H9 (cell line): ENCODE measurements around the gene SLC26A5. TPM values are rescaled to one million over a fixed set of nuclear protein-coding genes. Genes with fewer than 3 reads are reported as not detected.

Source experiments
- DNase-seq: peaks from one replicate; pipeline ENCODE4 v3.0.0-alpha.2; 2017
- H2AFZ ChIP-seq: one replicate; pipeline ENCODE4 v1.6.1; 2013; ENCODE audit warnings: mild to moderate bottlenecking, low read length, control low read depth, moderate library complexity
- H2AK5ac ChIP-seq: 2 replicates; pipeline ENCODE4 v1.6.1; 2013; ENCODE audit warnings: low read length, control low read depth, mixed read lengths; ENCODE audit not compliant: insufficient read length
- H2BK120ac ChIP-seq: one replicate; pipeline ENCODE4 v1.6.1; 2013; ENCODE audit warnings: low read depth, mild to moderate bottlenecking, low read length, control low read depth, inconsistent platforms; ENCODE audit not compliant: poor library complexity, severe bottlenecking
- H2BK12ac ChIP-seq: 2 replicates; pipeline ENCODE4 v1.6.1; 2013; ENCODE audit warnings: low read length, control low read depth, mixed read lengths, low read depth; ENCODE audit not compliant: insufficient read length
- H2BK15ac ChIP-seq: 2 replicates; pipeline ENCODE4 v1.6.1; 2013; ENCODE audit warnings: low read depth, low read length, control low read depth
- H2BK20ac ChIP-seq: one replicate; pipeline ENCODE4 v1.6.1; 2013; ENCODE audit warnings: low read depth, mild to moderate bottlenecking, low read length, control low read depth, inconsistent platforms; ENCODE audit not compliant: poor library complexity, severe bottlenecking
- H2BK5ac ChIP-seq: 2 replicates; pipeline ENCODE4 v1.6.1; 2013; ENCODE audit warnings: low read length, control low read depth, mixed read lengths; ENCODE audit not compliant: insufficient read length
- H3K14ac ChIP-seq: 2 replicates; pipeline ENCODE4 v1.6.1; 2013; ENCODE audit warnings: low read length, control low read depth; ENCODE audit not compliant: insufficient read depth
- H3K18ac ChIP-seq: 2 replicates; pipeline ENCODE4 v1.6.1; 2013; ENCODE audit warnings: low read depth, mild to moderate bottlenecking, mixed read lengths, low read length, control low read depth; ENCODE audit not compliant: insufficient read length
- H3K23ac ChIP-seq: 2 replicates; pipeline ENCODE4 v1.6.1; 2013; ENCODE audit warnings: low read length, control low read depth, mixed read lengths, low read depth; ENCODE audit not compliant: insufficient read length
- H3K23me2 ChIP-seq: 2 replicates; pipeline ENCODE4 v1.6.1; 2013; ENCODE audit warnings: low read depth, mild to moderate bottlenecking, mixed read lengths, low read length, control low read depth; ENCODE audit not compliant: insufficient read length, poor library complexity, severe bottlenecking
- H3K27ac ChIP-seq: 2 replicates; pipeline ENCODE4 v1.5.1; 2013; ENCODE audit warnings: low read length, control low read depth, mixed read lengths, low read depth; ENCODE audit not compliant: insufficient read length
- H3K27me3 ChIP-seq: 2 replicates; pipeline ENCODE4 v1.6.1; 2013; ENCODE audit warnings: low read length, control low read depth, inconsistent platforms; ENCODE audit not compliant: insufficient read depth
- H3K4ac ChIP-seq: 2 replicates; pipeline ENCODE4 v1.6.1; 2013; ENCODE audit warnings: low read depth, mild to moderate bottlenecking, control low read depth, inconsistent platforms, low read length, moderate library complexity
- H3K4me1 ChIP-seq: 2 replicates; pipeline ENCODE4 v1.6.1; 2013; ENCODE audit warnings: low read length, control low read depth, inconsistent platforms; ENCODE audit not compliant: insufficient read depth
- H3K4me2 ChIP-seq: 2 replicates; pipeline ENCODE4 v1.6.1; 2013; ENCODE audit warnings: low read length, control low read depth, mixed read lengths; ENCODE audit not compliant: insufficient read length, insufficient read depth
- H3K56ac ChIP-seq: 2 replicates; pipeline ENCODE4 v1.6.1; 2013; ENCODE audit warnings: low read depth, mild to moderate bottlenecking, mixed read lengths, low read length, control low read depth; ENCODE audit not compliant: insufficient read length
- H3K79me1 ChIP-seq: 2 replicates; pipeline ENCODE4 v1.6.1; 2013; ENCODE audit warnings: low read depth, mild to moderate bottlenecking, moderate library complexity, low read length, control low read depth, inconsistent platforms; ENCODE audit not compliant: insufficient read depth, poor library complexity, severe bottlenecking
- H3K79me2 ChIP-seq: 2 replicates; pipeline ENCODE4 v1.6.1; 2013; ENCODE audit warnings: low read length, control low read depth, inconsistent platforms; ENCODE audit not compliant: insufficient read depth
- H3K9ac ChIP-seq: 2 replicates; pipeline ENCODE4 v1.6.1; 2013; ENCODE audit warnings: low read length, control low read depth, mixed read lengths; ENCODE audit not compliant: insufficient read length; ENCODE audit errors: extremely low read depth
- H3K9me3 ChIP-seq: one replicate; pipeline ENCODE4 v1.6.1; 2013; ENCODE audit warnings: low read depth, low read length, inconsistent platforms; ENCODE audit not compliant: control insufficient read depth
- H3T11ph ChIP-seq: one replicate; pipeline ENCODE4 v1.6.1; 2013; ENCODE audit warnings: mild to moderate bottlenecking, low read length, control low read depth, inconsistent platforms
- H4K20me1 ChIP-seq: one replicate; pipeline ENCODE4 v1.6.1; 2013; ENCODE audit not compliant: control insufficient read depth, insufficient read length, insufficient read depth
- H4K5ac ChIP-seq: 2 replicates; pipeline ENCODE4 v1.6.1; 2013; ENCODE audit warnings: low read depth, mild to moderate bottlenecking, mixed read lengths, low read length, control low read depth; ENCODE audit not compliant: insufficient read length
- H4K8ac ChIP-seq: replicated peaks from 2 replicates; pipeline ENCODE4 v1.6.1; 2013; ENCODE audit warnings: low read length, control low read depth, mixed read lengths, low read depth; ENCODE audit not compliant: insufficient read length
- H4K91ac ChIP-seq: 2 replicates; pipeline ENCODE4 v1.6.1; 2013; ENCODE audit warnings: low read depth, mild to moderate bottlenecking, moderate library complexity, mixed read lengths, low read length, control low read depth; ENCODE audit not compliant: insufficient read length
- H3K27ac Mint-ChIP-seq, 3 experiments: 2 replicates in 2 of 3; 3 replicates in 1 of 3; pipeline ENCODE4 v1.8.0; 2020 to 2021; ENCODE audit warnings: mixed read lengths in 3 of 3, mild to moderate bottlenecking in 1 of 3, moderate library complexity in 1 of 3
- H3K27me3 Mint-ChIP-seq: 2 replicates; pipeline ENCODE4 v1.8.0; 2021; ENCODE audit warnings: low read depth, mild to moderate bottlenecking, moderate library complexity, mixed read lengths
- H3K36me3 Mint-ChIP-seq, 3 experiments: 2 replicates in 2 of 3; 3 replicates in 1 of 3; pipeline ENCODE4 v1.8.0; 2020 to 2021; ENCODE audit warnings: low read depth in 3 of 3, mixed read lengths in 3 of 3; ENCODE audit not compliant: insufficient read depth in 1 of 3
- H3K4me1 Mint-ChIP-seq, 2 experiments: 2 replicates each; pipeline ENCODE4 v1.8.0; 2020; ENCODE audit warnings: mixed read lengths in 2 of 2
- H3K4me3 Mint-ChIP-seq, 2 experiments: 2 replicates in 1 of 2; 3 replicates in 1 of 2; pipeline ENCODE4 v1.8.0; 2020 to 2021; ENCODE audit warnings: mild to moderate bottlenecking in 2 of 2, mixed read lengths in 2 of 2, moderate library complexity in 1 of 2
- H3K9me3 Mint-ChIP-seq, 2 experiments: 2 replicates in 1 of 2; 3 replicates in 1 of 2; pipeline ENCODE4 v1.8.0; 2020; ENCODE audit warnings: mild to moderate bottlenecking in 2 of 2, mixed read lengths in 2 of 2, moderate library complexity in 1 of 2
- WGBS: extraction: QIAGEN DNeasy Blood & Tissue Kit; methylation state at CpG from one replicate; pipeline ENCODE4 v1.1.7; 2013; ENCODE audit warnings: missing lambda C conversion rate, low lambda C conversion rate, mixed read lengths; ENCODE audit not compliant: insufficient read length; ENCODE audit errors: extremely low coverage; 5-methylcytosine and 5-hydroxymethylcytosine counted together
- total RNA-seq: library from RNA; stranded (reverse); gene quantifications from 2 replicates; pipeline ENCODE4 v1.2.1, GENCODE V29; 2021
- TF ChIP-seq, protein P1 (sequence below): fragments of 200-600 bp; sonication (generic); conservative IDR thresholded peaks from 3 replicates; pipeline ENCODE4 v1.8.0; 2021; ENCODE audit warnings: antibody characterized with exemption, mild to moderate bottlenecking

Gene SLC26A5
- total RNA-seq, 1 experiment from 2014 or later = not detected

DNA sequence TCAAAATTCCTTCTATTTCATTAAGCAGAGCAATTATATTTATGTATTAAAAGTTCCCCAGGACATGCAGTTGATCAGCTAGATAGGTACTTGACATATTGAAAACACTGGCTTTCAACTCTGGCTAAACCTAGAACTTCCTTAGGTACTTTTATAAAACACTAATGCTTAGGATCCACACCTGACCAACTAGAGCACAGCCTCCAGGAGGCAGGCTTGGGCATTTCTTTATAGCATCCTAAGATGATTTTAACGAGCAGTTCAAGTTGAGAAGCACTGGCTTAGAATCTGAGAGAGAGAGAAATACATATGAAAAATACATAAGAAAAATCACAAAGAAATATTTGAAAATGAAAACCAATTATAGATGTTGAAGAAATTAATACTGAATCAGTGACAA, 20.8 kb downstream of the SLC26A5 start:
- H4K20me1 ChIP-seq = no peaks in the 10 kb centered on the region
- no peak overlapping the region for H3K56ac ChIP-seq
- TF ChIP-seq, protein P1, sequence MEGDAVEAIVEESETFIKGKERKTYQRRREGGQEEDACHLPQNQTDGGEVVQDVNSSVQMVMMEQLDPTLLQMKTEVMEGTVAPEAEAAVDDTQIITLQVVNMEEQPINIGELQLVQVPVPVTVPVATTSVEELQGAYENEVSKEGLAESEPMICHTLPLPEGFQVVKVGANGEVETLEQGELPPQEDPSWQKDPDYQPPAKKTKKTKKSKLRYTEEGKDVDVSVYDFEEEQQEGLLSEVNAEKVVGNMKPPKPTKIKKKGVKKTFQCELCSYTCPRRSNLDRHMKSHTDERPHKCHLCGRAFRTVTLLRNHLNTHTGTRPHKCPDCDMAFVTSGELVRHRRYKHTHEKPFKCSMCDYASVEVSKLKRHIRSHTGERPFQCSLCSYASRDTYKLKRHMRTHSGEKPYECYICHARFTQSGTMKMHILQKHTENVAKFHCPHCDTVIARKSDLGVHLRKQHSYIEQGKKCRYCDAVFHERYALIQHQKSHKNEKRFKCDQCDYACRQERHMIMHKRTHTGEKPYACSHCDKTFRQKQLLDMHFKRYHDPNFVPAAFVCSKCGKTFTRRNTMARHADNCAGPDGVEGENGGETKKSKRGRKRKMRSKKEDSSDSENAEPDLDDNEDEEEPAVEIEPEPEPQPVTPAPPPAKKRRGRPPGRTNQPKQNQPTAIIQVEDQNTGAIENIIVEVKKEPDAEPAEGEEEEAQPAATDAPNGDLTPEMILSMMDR = peak; percentile 31; the same call in 2 of the 3 replicates
- no peak overlapping the region for H3K4me2 ChIP-seq
- H3T11ph ChIP-seq = no peak overlapping the region
- Mint-ChIP-seq H3K36me3 (no peaks in the 10 kb centered on the region), H3K27me3 (no peaks in the 10 kb centered on the region), H3K4me3 (no peak overlapping the region), H3K4me1 (no peaks in the 10 kb centered on the region), H3K27ac (no peak overlapping the region), H3K9me3 (no peaks in the 10 kb centered on the region)
- no peaks in the 10 kb centered on the region for H3K23me2 ChIP-seq
- no peak overlapping the region for H4K5ac ChIP-seq
- H3K79me1 ChIP-seq = no peaks in the 10 kb centered on the region
- H2AK5ac ChIP-seq = no peak overlapping the region
- no peak overlapping the region for H3K18ac ChIP-seq
- H3K4ac ChIP-seq = no peak overlapping the region
- no peaks in the 10 kb centered on the region for H3K4me1 ChIP-seq
- H3K14ac ChIP-seq = no peak overlapping the region
- no peak for DNase-seq
- H2BK5ac ChIP-seq = no peak overlapping the region
- no peaks in the 10 kb centered on the region for H3K79me2 ChIP-seq
- no peak overlapping the region for H3K9ac ChIP-seq
- H2BK120ac ChIP-seq = no peak overlapping the region
- no peaks in the 10 kb centered on the region for H3K9me3 ChIP-seq
- no peak overlapping the region for H2BK15ac ChIP-seq
- no peak overlapping the region for H2BK12ac ChIP-seq
- no CpG with 5 or more reads among the region's 1 CpG for WGBS
- no peak overlapping the region for H4K91ac ChIP-seq
- H3K23ac ChIP-seq = no peak overlapping the region
- no peak overlapping the region for H4K8ac ChIP-seq
- H2BK20ac ChIP-seq = no peak overlapping the region
- H3K27me3 ChIP-seq = no peaks in the 10 kb centered on the region
- no peak overlapping the region for H3K27ac ChIP-seq
- H2AFZ ChIP-seq = no peak overlapping the region
